Testis (tissue), 2 donors: Measurements from ENCODE around the gene ZBTB48.

Experiments
- POLR2A ChIP-seq: fragments of 450-650 bp; IDR thresholded peaks from one replicate; pipeline ENCODE4 v1.6.1; 2017; ENCODE audit warnings: antibody characterized with exemption, mild to moderate bottlenecking, moderate library complexity
- TF ChIP-seq, protein P1 (sequence below), 3 experiments: fragments of 450-650 bp in 2 of 3; fragments of 200-600 bp in 1 of 3; sonication (generic) in 1 of 3; IDR thresholded peaks; one replicate each; pipeline ENCODE4 v1.5.1; 2016 to 2019; ENCODE audit warnings: antibody characterized with exemption in 3 of 3, mild to moderate bottlenecking in 2 of 3, moderate library complexity in 1 of 3

DNA sequence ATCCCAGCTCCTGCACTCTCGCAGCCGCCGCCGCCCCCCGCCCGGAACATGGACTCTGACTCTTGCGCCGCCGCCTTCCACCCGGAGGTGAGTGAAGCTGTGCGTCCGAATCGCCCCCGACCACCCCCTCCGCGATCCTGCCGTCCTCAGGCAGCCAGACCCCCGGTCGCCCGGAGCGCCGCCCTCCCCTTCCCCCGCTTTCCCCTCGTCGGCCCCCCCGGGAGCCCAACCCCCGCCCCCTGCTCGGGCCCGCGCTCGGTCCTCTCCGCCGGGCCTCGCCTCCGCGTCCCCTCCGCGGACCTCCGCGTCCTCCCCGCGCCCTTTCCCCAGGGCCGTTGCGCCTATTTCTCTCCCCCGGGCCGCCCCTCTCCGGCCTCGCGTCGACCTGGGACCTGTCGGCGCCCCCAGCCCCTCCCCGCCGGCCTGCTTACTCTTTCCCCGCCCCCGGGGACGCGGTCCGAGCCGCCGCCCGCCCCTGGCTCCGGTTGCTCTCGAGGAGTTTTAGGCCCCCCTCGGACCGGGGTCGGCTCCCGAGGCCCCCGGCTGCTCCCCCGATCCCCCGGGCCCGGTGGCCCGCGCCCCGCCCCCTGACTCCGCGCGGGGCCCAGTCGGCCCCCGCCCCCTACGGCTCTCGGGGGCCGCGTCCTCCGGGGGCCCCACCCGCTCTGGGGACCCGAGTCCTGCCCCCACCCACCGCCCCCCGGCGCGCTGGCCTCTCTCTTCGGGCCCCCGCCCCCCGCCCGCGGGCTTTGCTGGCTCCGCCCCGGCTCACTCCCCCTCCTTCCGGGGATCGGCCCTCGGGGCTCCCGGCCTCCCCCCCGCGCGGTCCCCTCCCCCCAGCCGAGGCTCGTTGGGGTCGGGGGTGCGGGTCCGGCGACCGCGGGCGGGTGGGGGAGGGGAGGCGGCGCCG, 34.5 kb downstream of the ZBTB48 start:
- TF ChIP-seq, protein P1, sequence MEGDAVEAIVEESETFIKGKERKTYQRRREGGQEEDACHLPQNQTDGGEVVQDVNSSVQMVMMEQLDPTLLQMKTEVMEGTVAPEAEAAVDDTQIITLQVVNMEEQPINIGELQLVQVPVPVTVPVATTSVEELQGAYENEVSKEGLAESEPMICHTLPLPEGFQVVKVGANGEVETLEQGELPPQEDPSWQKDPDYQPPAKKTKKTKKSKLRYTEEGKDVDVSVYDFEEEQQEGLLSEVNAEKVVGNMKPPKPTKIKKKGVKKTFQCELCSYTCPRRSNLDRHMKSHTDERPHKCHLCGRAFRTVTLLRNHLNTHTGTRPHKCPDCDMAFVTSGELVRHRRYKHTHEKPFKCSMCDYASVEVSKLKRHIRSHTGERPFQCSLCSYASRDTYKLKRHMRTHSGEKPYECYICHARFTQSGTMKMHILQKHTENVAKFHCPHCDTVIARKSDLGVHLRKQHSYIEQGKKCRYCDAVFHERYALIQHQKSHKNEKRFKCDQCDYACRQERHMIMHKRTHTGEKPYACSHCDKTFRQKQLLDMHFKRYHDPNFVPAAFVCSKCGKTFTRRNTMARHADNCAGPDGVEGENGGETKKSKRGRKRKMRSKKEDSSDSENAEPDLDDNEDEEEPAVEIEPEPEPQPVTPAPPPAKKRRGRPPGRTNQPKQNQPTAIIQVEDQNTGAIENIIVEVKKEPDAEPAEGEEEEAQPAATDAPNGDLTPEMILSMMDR (IDR thresholded peaks at IDR 0.05), result no peak
- TF ChIP-seq POLR2A, result no peak
